Measurements from ENCODE around the gene CD99. TPM values are rescaled to one million over a fixed set of nuclear protein-coding genes. Genes with fewer than 3 reads are reported as not detected.
"Not testable (repeated sequence)": the region's sequence is repeated elsewhere in the genome, so short reads cannot be mapped to it uniquely, and the experiment has no call there.

The CD99 gene
- total RNA-seq, 6 experiments from 2014 or later: 526 to 610 (median 584) TPM

DNA sequence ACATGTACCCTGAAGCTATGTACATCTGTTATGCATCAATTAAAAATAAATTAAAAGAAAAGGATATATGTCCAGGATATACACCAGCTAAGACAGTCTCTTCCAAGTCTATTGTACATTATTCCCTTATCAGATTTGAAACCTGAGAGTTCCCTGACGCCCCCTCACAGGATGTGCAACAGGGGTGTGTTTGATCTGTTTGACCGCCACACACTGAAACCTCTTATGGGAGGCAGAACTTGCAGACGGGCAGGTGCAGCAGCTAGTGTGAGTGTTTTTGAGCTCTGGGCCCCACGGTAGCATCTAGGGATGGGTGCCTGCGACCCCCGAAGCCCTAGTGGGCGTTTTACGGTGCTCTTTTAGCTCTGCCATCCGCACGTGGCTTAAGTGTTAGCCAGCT, 65.5 kb downstream of the CD99 start:
- H3K36me3 Mint-ChIP-seq (ENCODE audit: low read depth): no peaks in the 10 kb centered on the region
- no peak for DNase-seq
- no peak overlapping the region for H3K4me3 Mint-ChIP-seq
- H3K4me1 Mint-ChIP-seq (ENCODE audit: low read depth): peaks cover 34% of the 10 kb centered on the region
- TF ChIP-seq, protein P1, sequence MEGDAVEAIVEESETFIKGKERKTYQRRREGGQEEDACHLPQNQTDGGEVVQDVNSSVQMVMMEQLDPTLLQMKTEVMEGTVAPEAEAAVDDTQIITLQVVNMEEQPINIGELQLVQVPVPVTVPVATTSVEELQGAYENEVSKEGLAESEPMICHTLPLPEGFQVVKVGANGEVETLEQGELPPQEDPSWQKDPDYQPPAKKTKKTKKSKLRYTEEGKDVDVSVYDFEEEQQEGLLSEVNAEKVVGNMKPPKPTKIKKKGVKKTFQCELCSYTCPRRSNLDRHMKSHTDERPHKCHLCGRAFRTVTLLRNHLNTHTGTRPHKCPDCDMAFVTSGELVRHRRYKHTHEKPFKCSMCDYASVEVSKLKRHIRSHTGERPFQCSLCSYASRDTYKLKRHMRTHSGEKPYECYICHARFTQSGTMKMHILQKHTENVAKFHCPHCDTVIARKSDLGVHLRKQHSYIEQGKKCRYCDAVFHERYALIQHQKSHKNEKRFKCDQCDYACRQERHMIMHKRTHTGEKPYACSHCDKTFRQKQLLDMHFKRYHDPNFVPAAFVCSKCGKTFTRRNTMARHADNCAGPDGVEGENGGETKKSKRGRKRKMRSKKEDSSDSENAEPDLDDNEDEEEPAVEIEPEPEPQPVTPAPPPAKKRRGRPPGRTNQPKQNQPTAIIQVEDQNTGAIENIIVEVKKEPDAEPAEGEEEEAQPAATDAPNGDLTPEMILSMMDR (IDR thresholded peaks at IDR 0.05): no peak
- H3K27ac Mint-ChIP-seq: no peak overlapping the region
- H3K27me3 Mint-ChIP-seq (ENCODE audit: insufficient read depth): peaks cover 4% of the 10 kb centered on the region
- no peaks in the 10 kb centered on the region for H3K9me3 Mint-ChIP-seq

DNA sequence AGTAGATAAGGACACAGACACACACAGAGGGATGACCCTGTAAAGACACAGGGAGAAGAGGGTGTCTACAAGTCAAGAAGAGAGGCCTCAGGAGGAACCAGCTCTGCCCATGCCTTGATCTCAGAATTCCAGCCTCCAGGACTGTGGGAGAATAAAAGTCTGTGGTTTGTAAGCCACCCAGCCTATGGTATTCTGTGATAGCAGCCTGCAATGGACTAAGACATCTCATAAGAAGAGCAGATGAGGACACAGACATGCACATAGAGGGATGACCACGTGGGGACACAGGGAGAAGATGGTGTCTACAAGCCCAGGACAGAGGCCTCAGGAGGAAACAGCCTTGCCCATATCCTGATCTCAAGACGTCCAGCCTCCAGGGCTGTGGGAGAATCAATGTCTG, 70.2 kb downstream of the CD99 start:
- H3K27me3 Mint-ChIP-seq (ENCODE audit: insufficient read depth): peaks cover 5% of the 10 kb centered on the region
- no peaks in the 10 kb centered on the region for H3K9me3 Mint-ChIP-seq
- no peak overlapping the region for H3K4me3 Mint-ChIP-seq
- H3K27ac Mint-ChIP-seq: no peak overlapping the region
- TF ChIP-seq, protein P1 (IDR thresholded peaks at IDR 0.05): no peak
- DNase-seq: no peak
- peaks cover 4% of the 10 kb centered on the region; the same call in 1 of the 2 replicates for H3K36me3 Mint-ChIP-seq (ENCODE audit: low read depth)
- no peaks in the 10 kb centered on the region for H3K4me1 Mint-ChIP-seq (ENCODE audit: low read depth)

DNA sequence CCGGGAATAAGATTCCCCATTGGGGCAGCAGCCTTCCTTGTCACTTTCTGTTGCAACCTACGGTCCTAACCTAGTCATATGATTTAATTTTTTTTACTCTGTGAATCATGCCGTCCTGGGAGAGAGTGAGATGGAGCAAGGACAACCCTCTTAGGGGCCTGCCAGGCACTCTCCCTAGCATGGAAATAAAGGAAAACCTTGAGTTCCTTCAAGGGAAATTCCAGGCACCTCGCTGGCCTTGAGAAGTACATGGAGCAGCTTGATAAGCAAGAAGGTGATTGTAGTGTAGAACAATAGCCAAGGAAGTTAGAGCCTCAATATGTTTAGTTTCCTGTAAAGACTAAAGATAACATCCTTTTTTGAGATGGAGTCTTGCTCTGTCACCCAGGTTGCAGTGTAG, 71.6 kb downstream of the CD99 start:
- DNase-seq: not testable (repeated sequence)

DNA sequence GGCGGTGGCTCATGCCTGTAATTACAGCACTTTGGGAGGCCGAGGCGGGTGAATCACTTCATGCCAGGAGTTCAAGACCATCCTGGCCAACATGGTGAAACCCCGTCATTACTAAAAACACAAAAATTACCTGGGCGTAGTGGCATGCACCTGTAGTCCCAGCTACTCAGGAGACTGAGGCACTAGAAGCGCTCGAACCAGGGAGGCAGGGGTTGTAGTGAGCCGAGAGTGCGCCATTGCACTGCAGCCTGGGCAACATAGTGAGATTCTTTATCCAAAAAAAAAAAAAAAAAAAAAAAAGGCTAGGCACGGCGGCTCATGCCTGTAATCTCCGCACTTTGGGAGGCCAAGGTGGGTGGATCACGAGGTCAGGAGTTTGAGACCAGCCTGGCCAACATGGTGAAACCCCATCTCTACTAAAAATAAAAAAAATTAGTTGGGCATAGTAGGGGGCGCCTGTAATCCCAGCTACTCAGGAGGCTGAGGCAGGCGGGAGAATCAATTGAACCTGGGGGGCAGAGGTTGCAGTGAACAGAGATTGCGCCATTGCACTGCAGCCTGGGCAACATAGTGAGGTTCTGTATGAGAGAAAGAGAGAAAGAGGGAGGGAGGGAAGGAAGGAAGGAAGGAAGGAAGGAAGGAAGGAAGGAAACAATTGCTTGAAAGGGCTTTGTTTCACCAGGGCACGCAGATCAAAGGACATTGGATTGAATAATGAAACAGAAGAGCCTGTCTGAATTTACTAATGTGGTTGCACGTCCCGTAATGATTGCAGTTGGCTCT, 73.9 kb downstream of the CD99 start:
- not testable (repeated sequence) for H3K27ac Mint-ChIP-seq; DNase-seq; H3K27me3 Mint-ChIP-seq (ENCODE audit: insufficient read depth); H3K36me3 Mint-ChIP-seq (ENCODE audit: low read depth); H3K4me3 Mint-ChIP-seq; H3K9me3 Mint-ChIP-seq
- peaks cover 18% of the 10 kb centered on the region for H3K4me1 Mint-ChIP-seq (ENCODE audit: low read depth)

More for the DNA sequence above, 71.6 kb downstream of the CD99 start:
- not testable (repeated sequence) for H3K4me1 Mint-ChIP-seq (ENCODE audit: low read depth); H3K4me3 Mint-ChIP-seq; H3K27ac Mint-ChIP-seq; H3K27me3 Mint-ChIP-seq (ENCODE audit: insufficient read depth); H3K9me3 Mint-ChIP-seq; H3K36me3 Mint-ChIP-seq (ENCODE audit: low read depth)

DNA sequence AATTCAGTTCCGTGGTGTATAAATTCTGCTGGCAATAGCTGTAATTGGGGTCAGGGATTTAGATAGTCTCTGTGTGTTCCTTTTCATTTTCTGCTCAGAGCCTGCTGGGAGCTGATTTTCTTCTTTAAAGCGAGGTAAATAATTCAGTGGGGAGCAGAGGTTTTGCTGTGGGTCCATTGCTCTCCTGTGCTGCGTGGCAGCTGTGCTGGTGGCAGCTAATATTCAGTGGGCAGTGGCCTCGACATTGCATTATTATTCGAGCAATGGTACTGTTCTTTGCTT, 74.4 kb downstream of the CD99 start:
- Mint-ChIP-seq H3K27me3 (ENCODE audit: insufficient read depth) (peaks cover 2% of the 10 kb centered on the region; the same call in 1 of the 2 replicates), H3K36me3 (ENCODE audit: low read depth) (peaks cover 4% of the 10 kb centered on the region; the same call in 1 of the 2 replicates), H3K4me3 (no peak overlapping the region), H3K27ac (no peak overlapping the region), H3K9me3 (no peaks in the 10 kb centered on the region), H3K4me1 (ENCODE audit: low read depth) (peaks cover 18% of the 10 kb centered on the region)
- no peak for DNase-seq
- TF ChIP-seq, protein P1 (IDR thresholded peaks at IDR 0.05): no peak

DNA sequence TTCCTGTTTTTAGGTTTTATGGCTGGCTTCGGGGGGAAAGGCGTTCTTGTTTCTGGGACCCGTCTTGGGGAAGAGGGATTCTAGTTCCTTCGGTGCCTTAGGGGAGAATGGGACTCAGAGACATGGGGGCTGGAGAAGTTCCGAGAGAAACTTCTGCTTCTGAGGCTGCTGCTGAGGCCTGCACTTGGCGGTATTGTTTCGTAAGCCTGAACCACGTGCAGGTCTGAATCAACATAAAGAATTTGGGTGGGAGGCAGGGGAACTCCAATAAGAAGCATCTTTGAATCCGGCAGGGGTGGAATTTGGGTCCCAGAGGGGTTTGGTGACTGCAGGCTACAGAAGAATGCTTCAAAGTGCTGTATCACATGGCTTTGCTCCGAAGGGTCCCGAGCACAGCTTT, 75.8 kb downstream of the CD99 start:
- Mint-ChIP-seq H3K4me1 (ENCODE audit: low read depth) (peaks cover 18% of the 10 kb centered on the region), H3K27ac (no peak overlapping the region), H3K36me3 (ENCODE audit: low read depth) (peaks cover 4% of the 10 kb centered on the region; the same call in 1 of the 2 replicates), H3K27me3 (ENCODE audit: insufficient read depth) (peaks cover 2% of the 10 kb centered on the region), H3K4me3 (no peak overlapping the region), H3K9me3 (no peaks in the 10 kb centered on the region)
- DNase-seq: no peak
- TF ChIP-seq, protein P1 (IDR thresholded peaks at IDR 0.05): no peak

Data from HFFc6 (cell line).